CD14-positive monocyte (primary cell): ENCODE results near the gene CHFR. TPM values are rescaled to one million over a fixed set of nuclear protein-coding genes. Genes with fewer than 3 reads are reported as not detected.

Experiments used
- DNase-seq, 3 donors: peaks; one replicate each; pipeline ENCODE4 v3.0.0-alpha.2; 2011 to 2022
- H2AFZ ChIP-seq: 2 replicates; pipeline ENCODE4 v1.6.0; 2012; ENCODE audit warnings: mild to moderate bottlenecking, low read depth, low read length, inconsistent platforms; ENCODE audit not compliant: insufficient read depth, poor library complexity, severe bottlenecking
- H3K27ac ChIP-seq, 2 donors: 1 replicate in 1 of 2; 2 replicates in 1 of 2; pipeline ENCODE4 v1.5.1; 2012 to 2013; ENCODE audit warnings: low read length in 2 of 2, control low read depth in 1 of 2, inconsistent platforms in 1 of 2, low read depth in 1 of 2, mild to moderate bottlenecking in 1 of 2
- H3K27me3 ChIP-seq, 2 donors: one replicate each; pipeline versions ENCODE4 v1.6.0 to v1.6.1; 2011 to 2013; ENCODE audit warnings: low read length in 2 of 2; ENCODE audit not compliant: control insufficient read depth in 2 of 2, insufficient read depth in 2 of 2
- H3K36me3 ChIP-seq, 2 donors: replicated peaks in 1 of 2; 1 replicate in 1 of 2; 2 replicates in 1 of 2; pipeline versions ENCODE4 v1.5.1 to v1.6.1; 2012 to 2013; ENCODE audit warnings: low read length in 2 of 2, control low read depth in 1 of 2, inconsistent platforms in 1 of 2, mild to moderate bottlenecking in 1 of 2; ENCODE audit not compliant: insufficient read depth in 2 of 2, control insufficient read depth in 1 of 2
- H3K4me1 ChIP-seq, 2 donors: 1 replicate in 1 of 2; 2 replicates in 1 of 2; pipeline versions ENCODE4 v1.5.1 to v1.6.1; 2012 to 2013; ENCODE audit warnings: low read length in 2 of 2, control low read depth in 1 of 2, inconsistent platforms in 1 of 2, mild to moderate bottlenecking in 1 of 2, moderate library complexity in 1 of 2; ENCODE audit not compliant: insufficient read depth in 2 of 2, control insufficient read depth in 1 of 2
- H3K4me2 ChIP-seq: replicated peaks from 2 replicates; pipeline ENCODE3; 2012; ENCODE audit warnings: low read length, moderate library complexity, mild to moderate bottlenecking; ENCODE audit not compliant: poor library complexity, severe bottlenecking; ENCODE audit errors: extremely low read depth
- H3K4me3 ChIP-seq, 3 experiments: fragments of 200-600 bp in 1 of 3; sonication (generic) in 1 of 3; replicated peaks in 1 of 3; 1 replicate in 2 of 3; 2 replicates in 1 of 3; pipeline ENCODE4 v1.5.1; 2011 to 2013; ENCODE audit warnings: low read length in 3 of 3, mild to moderate bottlenecking in 3 of 3, control low read depth in 2 of 3, low read depth in 2 of 3, inconsistent platforms in 1 of 3, moderate library complexity in 1 of 3
- H3K79me2 ChIP-seq: 2 replicates; pipeline ENCODE4 v1.6.0; 2012; ENCODE audit warnings: mild to moderate bottlenecking, control low read depth, inconsistent platforms, low read length, moderate library complexity; ENCODE audit not compliant: insufficient read depth
- H3K9ac ChIP-seq: 2 replicates; pipeline ENCODE4 v1.6.0; 2017; ENCODE audit warnings: low read length, mild to moderate bottlenecking; ENCODE audit not compliant: insufficient read depth, poor library complexity, severe bottlenecking
- H3K9me3 ChIP-seq, 2 donors: replicated peaks in 1 of 2; 1 replicate in 1 of 2; 2 replicates in 1 of 2; pipeline versions ENCODE4 v1.5.1 to v1.6.1; 2012 to 2013; ENCODE audit warnings: low read length in 2 of 2, control low read depth in 1 of 2; ENCODE audit not compliant: control insufficient read depth in 1 of 2, insufficient read depth in 1 of 2
- H4K20me1 ChIP-seq: 2 replicates; pipeline ENCODE4 v1.6.0; 2012; ENCODE audit warnings: mild to moderate bottlenecking, low read length, control low read depth, moderate library complexity; ENCODE audit not compliant: insufficient read depth
- H3K27ac Mint-ChIP-seq, 7 donors: one replicate each; pipeline ENCODE4 v1.8.0; 2020; ENCODE audit warnings: mild to moderate bottlenecking in 7 of 7, mixed read lengths in 7 of 7, moderate library complexity in 6 of 7, inconsistent platforms in 2 of 7
- H3K27me3 Mint-ChIP-seq, 3 donors: one replicate each; pipeline ENCODE4 v1.8.0; 2021 to 2022; ENCODE audit warnings: low read depth in 3 of 3, mild to moderate bottlenecking in 3 of 3, mixed read lengths in 3 of 3, moderate library complexity in 3 of 3, inconsistent platforms in 1 of 3
- H3K36me3 Mint-ChIP-seq, 2 donors: one replicate each; pipeline ENCODE4 v1.8.0; 2020; ENCODE audit warnings: mixed read lengths in 2 of 2, inconsistent platforms in 1 of 2, mild to moderate bottlenecking in 1 of 2
- H3K4me1 Mint-ChIP-seq: one replicate; pipeline ENCODE4 v1.8.0; 2020; ENCODE audit warnings: mild to moderate bottlenecking, mixed read lengths
- H3K4me3 Mint-ChIP-seq, 2 donors: one replicate each; pipeline ENCODE4 v1.8.0; 2020; ENCODE audit warnings: mild to moderate bottlenecking in 2 of 2, mixed read lengths in 2 of 2, moderate library complexity in 1 of 2
- H3K9me3 Mint-ChIP-seq, 7 donors: one replicate each; pipeline ENCODE4 v1.8.0; 2020 to 2022; ENCODE audit warnings: mixed read lengths in 7 of 7, mild to moderate bottlenecking in 6 of 7, moderate library complexity in 6 of 7, inconsistent platforms in 2 of 7
- CTCF ChIP-seq: fragments of 200-600 bp; IDR thresholded peaks from one replicate; pipeline ENCODE4 v1.8.0; 2022; ENCODE audit warnings: antibody characterized with exemption, mild to moderate bottlenecking
- WGBS: methylation state at CpG from one replicate; pipeline ENCODE4 v1.1.5; 2013; ENCODE audit warnings: missing lambda C conversion rate; ENCODE audit not compliant: insufficient coverage; 5-methylcytosine and 5-hydroxymethylcytosine counted together
- intact Hi-C, 2 donors: fragments of 100-400 bp; cut with micrococcal nuclease; formaldehyde crosslinking; loops; one replicate each; pipeline versions ENCODE4 v1.15.0 to v1.15.1; 2023
- polyA plus RNA-seq, 3 donors: library from polyadenylated mRNA; depleted of rRNA in 1 of 3; unstranded in 2 of 3; stranded (reverse) in 1 of 3; fragments of 300-500 nt in 2 of 3; fragments of >200 nt in 1 of 3; fragmentation: Illumina TruSeq in 2 of 3; gene quantifications; 1 replicate in 2 of 3; 2 replicates in 1 of 3; pipeline ENCODE4 v1.2.3, GENCODE V29; 2012 to 2021

CHFR gene
- polyA plus RNA-seq, 3 donors: 28.0 to 76.3 (median 39.3) TPM

DNA sequence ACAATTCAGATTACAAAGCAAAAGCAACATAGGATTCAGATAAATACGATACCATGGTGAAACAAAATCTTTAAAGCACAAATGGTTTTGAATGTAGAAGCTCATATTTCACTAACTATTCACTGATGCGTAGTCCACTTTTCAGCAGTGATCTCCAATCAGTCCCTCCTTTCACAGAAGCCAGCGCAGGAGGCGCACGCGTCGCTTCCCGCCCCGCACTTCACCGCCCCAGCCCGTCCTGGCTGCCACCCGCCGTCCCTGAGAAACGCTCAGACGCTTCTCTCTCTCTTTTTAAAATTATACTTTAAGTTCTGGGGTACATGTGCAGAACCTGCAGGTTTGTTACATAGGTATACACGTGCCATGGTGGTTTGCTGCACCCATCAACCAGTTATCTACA, 19.8 kb upstream of the CHFR start:
- Histone ChIP-seq H3K27me3 (peaks cover 15 to 52% of the 10 kb centered on the region in 2 donors), H3K79me2 (no peaks in the 10 kb centered on the region), H3K9me3 (peaks cover 75 to 90% of the 10 kb centered on the region in 2 donors), H3K27ac (no peak overlapping the region), H3K9ac (no peak overlapping the region), H2AFZ (no peak overlapping the region), H4K20me1 (no peaks in the 10 kb centered on the region), H3K4me3 (no peak overlapping the region), H3K36me3 (no peaks in the 10 kb centered on the region), H3K4me2 (no peak overlapping the region), H3K4me1 (peaks cover 13 to 17% of the 10 kb centered on the region in 2 donors)
- H3K36me3 Mint-ChIP-seq: peaks cover 0 to 3% of the 10 kb centered on the region in 2 donors
- intact Hi-C loops: loop anchor here in 1 of 2 donors (2.0 to 10.0 kb wide), 3 partner anchors 78 to 175 kb away; partner anchors contain the start of genes GOLGA3, ZNF140 and ZNF84
- H3K4me3 Mint-ChIP-seq: peak overlapping the region in 1 of 2 donors; percentile 77
- no peak for TF ChIP-seq CTCF
- WGBS: 59% methylated on average over 12 of the region's 16 CpGs
- H3K27me3 Mint-ChIP-seq: peaks cover 43 to 59% (median 58%) of the 10 kb centered on the region in 3 donors
- DNase-seq: no peak
- H3K4me1 Mint-ChIP-seq: peaks cover 16% of the 10 kb centered on the region
- no peak overlapping the region for H3K27ac Mint-ChIP-seq
- peaks cover 41 to 96% (median 84%) of the 10 kb centered on the region in 7 donors for H3K9me3 Mint-ChIP-seq

DNA sequence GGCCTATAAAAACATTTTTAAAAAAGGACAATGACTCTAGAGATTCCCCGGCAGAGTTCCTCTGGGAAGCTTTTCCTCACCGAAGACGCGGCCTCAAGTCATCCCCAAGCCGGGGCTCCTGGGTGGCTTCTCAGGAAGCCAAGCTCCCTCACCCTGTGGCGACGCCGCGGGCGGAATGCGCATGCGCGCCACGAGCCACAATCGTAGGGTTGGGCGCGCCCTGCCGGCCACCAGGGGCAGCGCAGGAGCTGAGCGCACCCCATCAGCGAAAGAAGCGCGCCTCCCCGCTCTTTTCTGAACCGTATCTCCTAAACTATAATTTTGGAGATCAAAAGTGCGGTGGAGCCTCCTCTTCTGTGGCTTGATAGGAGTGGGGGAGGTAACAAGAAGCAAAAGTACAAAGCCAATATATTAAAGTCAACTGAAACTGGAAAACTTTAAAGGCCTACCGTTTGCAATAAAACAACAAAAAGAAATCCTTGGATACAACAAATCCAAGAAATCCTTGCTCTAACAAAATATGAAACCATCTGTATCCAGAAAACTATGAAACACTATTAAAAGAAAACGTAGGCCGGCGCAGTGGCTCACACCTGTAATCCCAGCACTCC, 17.4 kb upstream of the CHFR start:
- no peak overlapping the region for H2AFZ ChIP-seq
- H3K36me3 Mint-ChIP-seq: peaks cover 0 to 3% of the 10 kb centered on the region in 2 donors
- no peaks in the 10 kb centered on the region for H3K36me3 ChIP-seq
- peaks cover 36 to 88% (median 75%) of the 10 kb centered on the region in 7 donors for H3K9me3 Mint-ChIP-seq
- intact Hi-C loops: loop anchor here in 1 of 2 donors (5.0 to 10.0 kb wide), 2 partner anchors 130 to 177 kb away; partner anchors contain the start of genes ZNF140 and ZNF84
- H3K4me1 Mint-ChIP-seq: peaks cover 30% of the 10 kb centered on the region
- peaks cover 13 to 17% of the 10 kb centered on the region in 2 donors for H3K4me1 ChIP-seq
- H3K9ac ChIP-seq: no peak overlapping the region
- DNase-seq: peak; percentile 23 to 34 (median 27)
- H3K9me3 ChIP-seq: peaks cover 56 to 91% of the 10 kb centered on the region in 2 donors
- H3K79me2 ChIP-seq: no peaks in the 10 kb centered on the region
- peak overlapping the region; percentile 20 to 55 for H3K4me3 Mint-ChIP-seq
- no peak overlapping the region for H3K27ac Mint-ChIP-seq
- peaks cover 45 to 57% (median 48%) of the 10 kb centered on the region in 3 donors for H3K27me3 Mint-ChIP-seq
- TF ChIP-seq CTCF: peak; percentile 84
- no peaks in the 10 kb centered on the region for H4K20me1 ChIP-seq
- H3K4me3 ChIP-seq: peak overlapping the region in 1 of 3 experiments; percentile 14
- peaks cover 15 to 52% of the 10 kb centered on the region in 2 donors for H3K27me3 ChIP-seq
- H3K27ac ChIP-seq: no peak overlapping the region
- H3K4me2 ChIP-seq: no peak overlapping the region
- WGBS: 12% methylated on average over 23 of the region's 30 CpGs
